Measurements from ENCODE around the gene ANKRD23.
"Not testable (repeated sequence)": the region's sequence is repeated elsewhere in the genome, so short reads cannot be mapped to it uniquely, and the experiment has no call there.

Gene ANKRD23

GRCh38 chr2:96815326-96816126 lies 28.3 kb downstream of the ANKRD23 start:
- Mint-ChIP-seq H3K36me3 (ENCODE audit: low read depth) (peaks cover 47% of the 10 kb centered on the region), H3K4me3 (peak overlapping the region; percentile 81), H3K27me3 (peaks cover 4% of the 10 kb centered on the region), H3K4me1 (ENCODE audit: low read depth) (peaks cover 43% of the 10 kb centered on the region), H3K9me3 (no peaks in the 10 kb centered on the region), H3K27ac (peak overlapping the region; percentile 81)
- intact Hi-C loops (cut with micrococcal nuclease), result loop anchor here (5.0 kb wide), 1 partner anchor 53 kb away; the partner anchor contains the start of gene CNNM4

GRCh38 chr2:96813656-96814055 lies 30.2 kb downstream of the ANKRD23 start:
- peaks cover 4% of the 10 kb centered on the region for H3K27me3 Mint-ChIP-seq

DNA sequence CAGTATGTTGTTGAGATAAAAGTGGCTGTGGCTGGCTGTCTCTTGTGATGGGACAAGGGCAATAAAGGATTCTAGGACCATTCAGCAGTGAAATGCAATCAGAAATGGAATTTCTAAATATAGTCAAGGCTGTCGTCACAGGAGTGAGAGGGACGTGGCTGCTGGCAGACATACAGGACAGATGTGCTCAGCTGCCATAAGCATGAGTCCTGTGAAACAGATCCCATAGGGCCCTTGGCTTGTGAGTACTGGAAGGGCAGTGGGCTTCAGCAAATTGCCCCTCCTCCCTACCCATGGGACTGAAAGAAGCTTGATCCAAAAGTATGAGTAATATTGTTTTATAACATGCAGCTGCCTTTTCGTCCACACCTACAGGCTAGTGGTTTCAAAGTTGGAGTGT lies 31.9 kb downstream of the ANKRD23 start:
- intact Hi-C loops (cut with micrococcal nuclease), result no loop called here
- peaks cover 47% of the 10 kb centered on the region for H3K36me3 Mint-ChIP-seq (ENCODE audit: low read depth)
- H3K4me1 Mint-ChIP-seq (ENCODE audit: low read depth), result peaks cover 8% of the 10 kb centered on the region

More at GRCh38 chr2:96813656-96814055, 30.2 kb downstream of the ANKRD23 start:
- Mint-ChIP-seq H3K4me3 (no peak overlapping the region), H3K4me1 (ENCODE audit: low read depth) (peaks cover 24% of the 10 kb centered on the region), H3K36me3 (ENCODE audit: low read depth) (peaks cover 48% of the 10 kb centered on the region), H3K9me3 (no peaks in the 10 kb centered on the region), H3K27ac (no peak overlapping the region)
- intact Hi-C loops (cut with micrococcal nuclease), result no loop called here

GRCh38 chr2:96810783-96811192 lies 33.0 kb downstream of the ANKRD23 start:
- no peak overlapping the region for H3K4me3 Mint-ChIP-seq
- H3K27me3 Mint-ChIP-seq, result no peaks in the 10 kb centered on the region
- H3K27ac Mint-ChIP-seq, result no peak overlapping the region

More for the DNA sequence above, 31.9 kb downstream of the ANKRD23 start:
- Mint-ChIP-seq H3K9me3 (no peaks in the 10 kb centered on the region), H3K27ac (no peak overlapping the region), H3K27me3 (no peaks in the 10 kb centered on the region), H3K4me3 (no peak overlapping the region)

DNA sequence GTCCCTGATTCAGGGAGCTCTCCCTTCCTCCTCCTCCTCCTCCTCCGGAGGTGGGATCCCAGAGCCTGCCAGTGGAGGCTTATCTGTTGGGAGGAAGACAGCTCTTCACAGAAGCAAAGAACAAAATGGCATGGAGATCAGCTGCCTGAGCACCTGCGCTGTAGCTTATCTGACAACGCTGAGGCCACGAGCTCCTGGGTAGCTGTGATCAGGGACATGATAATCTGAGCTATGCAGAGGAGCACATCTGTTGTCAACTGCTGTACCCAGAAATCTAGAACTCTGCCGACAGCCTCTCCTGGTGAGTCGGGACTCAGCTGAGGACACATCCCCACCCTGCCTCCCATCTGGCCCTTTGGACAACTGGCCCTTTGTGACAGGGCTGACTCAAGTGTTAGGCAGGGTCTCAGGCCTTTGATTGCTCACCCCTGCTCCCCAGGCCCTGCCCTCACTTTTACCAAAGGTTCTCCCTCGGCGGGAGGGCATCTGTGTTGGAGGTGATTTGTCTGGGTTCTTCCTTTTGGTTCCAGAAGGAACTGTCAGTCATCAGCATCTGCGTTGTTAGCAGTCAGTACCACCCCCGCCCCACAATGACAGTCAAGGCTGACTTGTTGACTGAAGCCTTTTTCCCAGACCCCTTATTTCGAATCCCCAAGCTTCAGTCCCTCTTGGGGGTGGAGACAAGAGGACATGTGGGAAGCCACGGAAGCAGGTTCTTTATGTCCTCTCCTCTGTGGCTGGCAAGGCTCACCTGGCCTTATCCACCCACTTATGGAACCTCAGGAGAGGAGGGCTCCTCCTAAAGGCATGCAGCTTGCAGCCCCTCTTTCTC lies 33.7 kb downstream of the ANKRD23 start:
- Mint-ChIP-seq H3K27ac (no peak overlapping the region), H3K27me3 (no peaks in the 10 kb centered on the region), H3K9me3 (no peaks in the 10 kb centered on the region), H3K4me3 (no peak overlapping the region), H3K4me1 (ENCODE audit: low read depth) (peaks cover 4% of the 10 kb centered on the region), H3K36me3 (ENCODE audit: low read depth) (peaks cover 56% of the 10 kb centered on the region)
- intact Hi-C loops (cut with micrococcal nuclease), result loop anchor here (10.0 kb wide), 1 partner anchor 205 kb away; no protein-coding TSS in a partner anchor

More at GRCh38 chr2:96810783-96811192, 33.0 kb downstream of the ANKRD23 start:
- H3K36me3 Mint-ChIP-seq (ENCODE audit: low read depth), result peaks cover 56% of the 10 kb centered on the region
- intact Hi-C loops (cut with micrococcal nuclease), result no loop called here
- peaks cover 8% of the 10 kb centered on the region for H3K4me1 Mint-ChIP-seq (ENCODE audit: low read depth)
- H3K9me3 Mint-ChIP-seq, result no peaks in the 10 kb centered on the region

- intact Hi-C loops (cut with micrococcal nuclease), result loop anchor here (10.0 kb wide), 1 partner anchor 205 kb away; no protein-coding TSS in a partner anchor
- no peaks in the 10 kb centered on the region for H3K4me1 Mint-ChIP-seq (ENCODE audit: low read depth)
- H3K36me3 Mint-ChIP-seq (ENCODE audit: low read depth), result peaks cover 56% of the 10 kb centered on the region
- H3K9me3 Mint-ChIP-seq, result no peaks in the 10 kb centered on the region
- no peak overlapping the region for H3K27ac Mint-ChIP-seq
- H3K4me3 Mint-ChIP-seq, result no peak overlapping the region
- no peaks in the 10 kb centered on the region for H3K27me3 Mint-ChIP-seq
Measured at GRCh38 chr2:96809216-96809882, 34.5 kb downstream of the ANKRD23 start.

GRCh38 chr2:96808176-96808837 lies 35.5 kb downstream of the ANKRD23 start:
- no peak overlapping the region for H3K4me3 Mint-ChIP-seq
- H3K27me3 Mint-ChIP-seq, result no peaks in the 10 kb centered on the region
- H3K4me1 Mint-ChIP-seq (ENCODE audit: low read depth), result no peaks in the 10 kb centered on the region
- no peak overlapping the region for H3K27ac Mint-ChIP-seq
- H3K9me3 Mint-ChIP-seq, result no peaks in the 10 kb centered on the region
- peaks cover 56% of the 10 kb centered on the region for H3K36me3 Mint-ChIP-seq (ENCODE audit: low read depth)
- intact Hi-C loops (cut with micrococcal nuclease), result loop anchor here (10.0 kb wide), 1 partner anchor 204 kb away; no protein-coding TSS in a partner anchor

- intact Hi-C loops (cut with micrococcal nuclease), result loop anchor here (10.0 kb wide), 1 partner anchor 202 kb away; no protein-coding TSS in a partner anchor
- no peaks in the 10 kb centered on the region for H3K4me1 Mint-ChIP-seq (ENCODE audit: low read depth)
- no peak overlapping the region for H3K4me3 Mint-ChIP-seq
- H3K36me3 Mint-ChIP-seq (ENCODE audit: low read depth), result peaks cover 46% of the 10 kb centered on the region
- H3K9me3 Mint-ChIP-seq, result no peaks in the 10 kb centered on the region
- H3K27me3 Mint-ChIP-seq, result no peaks in the 10 kb centered on the region
- no peak overlapping the region for H3K27ac Mint-ChIP-seq
Measured at GRCh38 chr2:96807127-96807471, 36.7 kb downstream of the ANKRD23 start.

DNA sequence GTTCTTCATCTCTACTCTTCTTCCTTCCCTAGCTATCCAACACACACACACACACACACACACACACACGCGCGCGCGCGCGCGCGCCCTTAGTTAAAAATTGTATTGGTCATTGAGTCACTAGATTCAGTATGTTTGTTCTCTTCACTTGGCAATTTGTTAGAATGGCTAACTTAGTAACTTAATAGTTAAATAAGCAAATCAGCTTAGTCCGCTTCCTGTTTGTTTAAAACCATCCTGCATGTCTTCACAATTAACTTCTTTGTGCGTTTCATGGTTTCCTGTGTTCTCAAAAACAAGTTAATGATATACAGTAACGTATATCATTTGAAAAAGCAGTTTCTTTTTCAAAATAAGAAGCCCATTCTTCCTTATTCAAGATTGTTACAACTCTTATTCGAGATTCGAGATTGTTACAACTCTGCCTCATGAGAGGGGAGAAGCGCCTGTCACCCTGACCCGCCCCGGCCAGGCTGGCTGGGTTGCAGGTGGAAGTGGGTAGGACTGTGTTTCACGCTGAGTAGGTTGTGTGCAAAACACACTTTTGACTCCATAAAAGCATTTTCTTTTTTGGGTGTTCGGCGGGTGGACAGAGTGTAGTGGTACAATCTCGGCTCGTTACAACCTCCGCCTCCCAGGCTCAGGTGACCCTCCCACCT lies 37.2 kb downstream of the ANKRD23 start:
- Mint-ChIP-seq H3K27ac (no peak overlapping the region), H3K9me3 (no peaks in the 10 kb centered on the region), H3K27me3 (no peaks in the 10 kb centered on the region), H3K4me3 (no peak overlapping the region), H3K36me3 (ENCODE audit: low read depth) (peaks cover 45% of the 10 kb centered on the region), H3K4me1 (ENCODE audit: low read depth) (no peaks in the 10 kb centered on the region)
- intact Hi-C loops (cut with micrococcal nuclease), result loop anchor here (10.0 kb wide), 1 partner anchor 202 kb away; no protein-coding TSS in a partner anchor

DNA sequence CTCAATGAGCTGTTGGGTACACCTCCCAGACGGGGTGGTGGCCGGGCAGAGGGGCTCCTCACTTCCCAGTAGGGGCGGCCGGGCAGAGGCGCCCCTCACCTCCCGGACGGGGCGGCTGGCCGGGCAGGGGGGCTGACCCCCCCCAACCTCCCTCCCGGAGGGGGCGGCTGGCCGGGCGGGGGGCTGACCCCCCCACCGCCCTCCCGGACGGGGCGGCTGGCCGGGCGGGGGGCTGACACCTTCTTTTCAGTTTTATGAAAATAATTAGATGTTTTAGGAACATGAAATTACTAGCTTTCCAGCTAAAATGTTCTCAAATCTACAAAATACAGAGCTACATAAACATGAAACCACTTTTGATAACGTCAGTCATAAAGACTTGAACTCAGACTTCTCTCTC lies 37.9 kb downstream of the ANKRD23 start:
- H3K9me3 Mint-ChIP-seq; H3K27ac Mint-ChIP-seq; H3K4me1 Mint-ChIP-seq (ENCODE audit: low read depth); H3K4me3 Mint-ChIP-seq; H3K27me3 Mint-ChIP-seq: not testable (repeated sequence)
- intact Hi-C loops (cut with micrococcal nuclease), result loop anchor here (10.0 kb wide), 1 partner anchor 201 kb away; no protein-coding TSS in a partner anchor
- peaks cover 41% of the 10 kb centered on the region for H3K36me3 Mint-ChIP-seq (ENCODE audit: low read depth)

DNA sequence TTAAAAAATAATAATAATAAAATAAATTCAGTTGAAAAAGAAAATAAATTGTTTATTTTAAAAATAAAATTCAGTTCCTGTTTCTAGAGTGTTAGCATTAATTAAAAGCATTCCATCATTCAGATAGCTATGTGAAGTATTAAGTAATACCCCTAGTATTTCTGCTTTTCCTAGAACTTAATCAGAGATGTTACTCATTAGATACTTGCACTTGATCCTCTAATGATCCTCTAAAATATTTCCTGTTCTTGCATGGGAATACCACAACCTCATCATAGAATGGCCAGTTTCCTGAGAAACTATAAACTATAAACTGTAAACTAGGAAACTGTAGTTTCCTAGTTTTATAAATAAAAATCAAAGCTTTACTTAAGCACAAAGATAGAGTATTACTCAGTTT lies 38.8 kb downstream of the ANKRD23 start:
- Mint-ChIP-seq H3K9me3 (no peaks in the 10 kb centered on the region), H3K27ac (no peak overlapping the region), H3K36me3 (ENCODE audit: low read depth) (peaks cover 32% of the 10 kb centered on the region), H3K4me3 (no peak overlapping the region), H3K4me1 (ENCODE audit: low read depth) (no peaks in the 10 kb centered on the region), H3K27me3 (no peaks in the 10 kb centered on the region)
- intact Hi-C loops (cut with micrococcal nuclease), result loop anchor here (10.0 kb wide), 1 partner anchor 200 kb away; no protein-coding TSS in a partner anchor

- Mint-ChIP-seq H3K27ac (no peak overlapping the region), H3K4me3 (no peak overlapping the region), H3K27me3 (no peaks in the 10 kb centered on the region), H3K36me3 (ENCODE audit: low read depth) (peaks cover 34% of the 10 kb centered on the region), H3K4me1 (ENCODE audit: low read depth) (no peaks in the 10 kb centered on the region), H3K9me3 (no peaks in the 10 kb centered on the region)
- intact Hi-C loops (cut with micrococcal nuclease), result loop anchor here (10.0 kb wide), 1 partner anchor 198 kb away; no protein-coding TSS in a partner anchor
Measured at GRCh38 chr2:96802721-96803120, 41.1 kb downstream of the ANKRD23 start.
